Esophagus muscularis mucosa (tissue), 3 donors: ENCODE data around the gene EDNRA.

Experiments
- POLR2AphosphoS5 ChIP-seq, 2 donors: sonication (generic); formaldehyde crosslinking; IDR thresholded peaks; one replicate each; pipeline ENCODE4 v1.6.1; 2017; ENCODE audit warnings: antibody characterized with exemption in 2 of 2
- TF ChIP-seq, protein P1 (sequence below), 3 experiments: fragments of 200-600 bp in 2 of 3; fragments of 450-650 bp in 1 of 3; sonication (generic) in 2 of 3; IDR thresholded peaks; one replicate each; pipeline ENCODE4 v1.5.1; 2017 to 2019; ENCODE audit warnings: antibody characterized with exemption in 3 of 3, mild to moderate bottlenecking in 2 of 3, moderate library complexity in 1 of 3

- TF ChIP-seq, protein P1, sequence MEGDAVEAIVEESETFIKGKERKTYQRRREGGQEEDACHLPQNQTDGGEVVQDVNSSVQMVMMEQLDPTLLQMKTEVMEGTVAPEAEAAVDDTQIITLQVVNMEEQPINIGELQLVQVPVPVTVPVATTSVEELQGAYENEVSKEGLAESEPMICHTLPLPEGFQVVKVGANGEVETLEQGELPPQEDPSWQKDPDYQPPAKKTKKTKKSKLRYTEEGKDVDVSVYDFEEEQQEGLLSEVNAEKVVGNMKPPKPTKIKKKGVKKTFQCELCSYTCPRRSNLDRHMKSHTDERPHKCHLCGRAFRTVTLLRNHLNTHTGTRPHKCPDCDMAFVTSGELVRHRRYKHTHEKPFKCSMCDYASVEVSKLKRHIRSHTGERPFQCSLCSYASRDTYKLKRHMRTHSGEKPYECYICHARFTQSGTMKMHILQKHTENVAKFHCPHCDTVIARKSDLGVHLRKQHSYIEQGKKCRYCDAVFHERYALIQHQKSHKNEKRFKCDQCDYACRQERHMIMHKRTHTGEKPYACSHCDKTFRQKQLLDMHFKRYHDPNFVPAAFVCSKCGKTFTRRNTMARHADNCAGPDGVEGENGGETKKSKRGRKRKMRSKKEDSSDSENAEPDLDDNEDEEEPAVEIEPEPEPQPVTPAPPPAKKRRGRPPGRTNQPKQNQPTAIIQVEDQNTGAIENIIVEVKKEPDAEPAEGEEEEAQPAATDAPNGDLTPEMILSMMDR (IDR thresholded peaks at IDR 0.05), result no peak
- no peak for TF ChIP-seq POLR2AphosphoS5 (IDR thresholded peaks at IDR 0.05)
Observed at GRCh38 chr4:147546349-147546748, 65.5 kb downstream of the EDNRA start.
